ENCODE data around the gene XPO6.

Gene XPO6

DNA sequence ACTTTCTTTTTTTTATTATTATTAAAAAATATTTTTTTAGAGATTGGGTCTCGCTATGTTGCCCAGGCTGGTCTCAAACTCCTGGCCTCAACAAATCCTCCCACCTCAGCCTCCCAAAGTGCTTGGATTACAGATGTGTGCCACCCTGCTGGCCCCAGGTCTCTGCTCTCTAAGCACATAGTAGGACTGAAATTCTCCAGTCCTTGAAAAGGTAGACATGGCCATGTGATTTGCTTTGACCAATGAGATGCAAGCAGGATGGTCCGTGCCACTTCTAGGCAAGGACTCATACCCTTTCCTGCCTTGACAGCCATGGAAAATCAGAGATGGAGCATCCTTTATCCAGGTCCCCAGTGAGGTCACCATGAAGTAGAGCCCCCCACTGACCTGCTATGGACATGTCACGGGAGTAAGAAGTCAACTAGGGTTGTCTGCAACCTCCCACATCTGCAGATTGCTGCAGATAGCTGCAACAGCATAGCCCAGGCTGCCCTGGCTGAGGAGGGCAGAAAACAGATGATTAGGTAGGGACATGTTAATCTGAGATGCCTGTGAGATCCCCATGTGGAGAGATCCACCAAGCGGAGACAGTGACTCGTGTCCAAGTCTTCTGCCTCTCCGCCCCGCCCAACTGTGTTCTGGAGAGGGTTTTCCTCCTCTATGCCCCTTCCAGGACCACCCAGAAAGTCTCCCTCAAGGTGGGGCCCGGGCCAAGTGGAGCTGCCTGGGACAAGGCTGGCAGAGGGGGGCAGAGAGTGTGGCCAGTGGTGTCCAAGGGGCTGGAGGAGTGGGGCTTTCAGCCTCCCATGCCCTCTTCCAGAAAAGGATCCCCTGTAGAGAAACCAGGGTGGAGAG lies 159.3 kb downstream of the XPO6 start:
- Histone ChIP-seq H3K27ac (replicated peaks) (no peak overlapping the region), H3K27me3 (ENCODE audit: insufficient read depth, poor library complexity, severe bottlenecking) (no peaks in the 10 kb centered on the region), H3K4me3 (replicated peaks; ENCODE audit: insufficient read depth, low read length) (no peak overlapping the region)
- TF ChIP-seq POLR2AphosphoS5 (IDR thresholded peaks at IDR 0.05; ENCODE audit: low read depth), result no peak
- no peak for TF ChIP-seq GABPA (IDR thresholded peaks at IDR 0.05; ENCODE audit: low read depth)
- no peak for TF ChIP-seq SPI1 (IDR thresholded peaks at IDR 0.05; ENCODE audit: borderline replicate concordance, low read depth)
- DNase-seq (ENCODE audit: low read depth in 1 of 2, low spot score in 1 of 2), result no peak

DNA sequence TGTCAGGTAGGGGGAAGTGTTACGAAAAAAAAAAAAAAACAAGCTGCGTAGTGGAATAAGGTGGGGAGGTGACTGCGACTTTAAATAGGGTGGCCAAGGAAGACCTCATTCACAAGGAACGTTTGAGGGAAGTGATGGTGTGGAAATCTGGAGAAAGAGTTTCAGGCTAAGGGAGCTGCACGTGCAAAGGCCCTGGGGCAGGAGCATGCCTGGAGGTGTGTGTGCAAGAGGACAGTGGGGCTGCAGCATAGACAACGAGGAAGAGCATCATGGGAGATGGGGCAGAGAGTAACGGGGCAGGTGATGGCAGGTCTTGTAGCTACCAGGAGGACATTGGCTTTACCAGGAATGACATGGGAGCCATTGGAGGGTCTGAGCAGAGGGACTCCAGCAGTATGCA lies 160.3 kb downstream of the XPO6 start:
- Histone ChIP-seq H3K4me3 (replicated peaks; ENCODE audit: insufficient read depth, low read length) (no peak overlapping the region), H3K27ac (replicated peaks) (no peak overlapping the region), H3K27me3 (ENCODE audit: insufficient read depth, poor library complexity, severe bottlenecking) (no peaks in the 10 kb centered on the region)
- TF ChIP-seq, protein P1, sequence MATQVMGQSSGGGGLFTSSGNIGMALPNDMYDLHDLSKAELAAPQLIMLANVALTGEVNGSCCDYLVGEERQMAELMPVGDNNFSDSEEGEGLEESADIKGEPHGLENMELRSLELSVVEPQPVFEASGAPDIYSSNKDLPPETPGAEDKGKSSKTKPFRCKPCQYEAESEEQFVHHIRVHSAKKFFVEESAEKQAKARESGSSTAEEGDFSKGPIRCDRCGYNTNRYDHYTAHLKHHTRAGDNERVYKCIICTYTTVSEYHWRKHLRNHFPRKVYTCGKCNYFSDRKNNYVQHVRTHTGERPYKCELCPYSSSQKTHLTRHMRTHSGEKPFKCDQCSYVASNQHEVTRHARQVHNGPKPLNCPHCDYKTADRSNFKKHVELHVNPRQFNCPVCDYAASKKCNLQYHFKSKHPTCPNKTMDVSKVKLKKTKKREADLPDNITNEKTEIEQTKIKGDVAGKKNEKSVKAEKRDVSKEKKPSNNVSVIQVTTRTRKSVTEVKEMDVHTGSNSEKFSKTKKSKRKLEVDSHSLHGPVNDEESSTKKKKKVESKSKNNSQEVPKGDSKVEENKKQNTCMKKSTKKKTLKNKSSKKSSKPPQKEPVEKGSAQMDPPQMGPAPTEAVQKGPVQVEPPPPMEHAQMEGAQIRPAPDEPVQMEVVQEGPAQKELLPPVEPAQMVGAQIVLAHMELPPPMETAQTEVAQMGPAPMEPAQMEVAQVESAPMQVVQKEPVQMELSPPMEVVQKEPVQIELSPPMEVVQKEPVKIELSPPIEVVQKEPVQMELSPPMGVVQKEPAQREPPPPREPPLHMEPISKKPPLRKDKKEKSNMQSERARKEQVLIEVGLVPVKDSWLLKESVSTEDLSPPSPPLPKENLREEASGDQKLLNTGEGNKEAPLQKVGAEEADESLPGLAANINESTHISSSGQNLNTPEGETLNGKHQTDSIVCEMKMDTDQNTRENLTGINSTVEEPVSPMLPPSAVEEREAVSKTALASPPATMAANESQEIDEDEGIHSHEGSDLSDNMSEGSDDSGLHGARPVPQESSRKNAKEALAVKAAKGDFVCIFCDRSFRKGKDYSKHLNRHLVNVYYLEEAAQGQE (IDR thresholded peaks at IDR 0.05; ENCODE audit: insufficient replicate concordance, low read depth), result no peak
- DNase-seq (ENCODE audit: low read depth in 1 of 2, low spot score in 1 of 2), result no peak

Measured in HL-60 (cell line).